Urinary bladder (tissue), 4 donors: ENCODE measurements around the gene ITGA4. TPM values are rescaled to one million over a fixed set of nuclear protein-coding genes. Genes with fewer than 3 reads are reported as not detected.

Experiments
- DNase-seq: peaks from one replicate; pipeline ENCODE4 v3.0.0-alpha.2; 2015; ENCODE audit errors: extremely low spot score
- H3K27ac ChIP-seq: one replicate; pipeline ENCODE4 v1.5.1; 2013; ENCODE audit warnings: low read depth, mild to moderate bottlenecking, moderate library complexity
- H3K36me3 ChIP-seq: one replicate; pipeline ENCODE4 v1.6.1; 2013; ENCODE audit warnings: mild to moderate bottlenecking, moderate library complexity; ENCODE audit not compliant: insufficient read depth
- H3K4me1 ChIP-seq: one replicate; pipeline ENCODE4 v1.6.1; 2013; ENCODE audit warnings: mild to moderate bottlenecking, moderate library complexity; ENCODE audit not compliant: insufficient read depth
- H3K4me3 ChIP-seq: one replicate; pipeline ENCODE4 v1.5.1; 2013; ENCODE audit warnings: low read depth, low read length
- WGBS: extraction: QIAGEN DNeasy Blood & Tissue Kit; methylation state at CpG from one replicate; pipeline ENCODE4 v1.1.7; 2013; 5-methylcytosine and 5-hydroxymethylcytosine counted together
- polyA plus RNA-seq: library from polyadenylated mRNA; stranded (reverse); fragments of 200-250 nt; gene quantifications from one replicate; pipeline ENCODE4 v1.2.3, GENCODE V29; 2013
- total RNA-seq: library from RNA; depleted of rRNA; stranded (reverse); fragments of >200 nt; gene quantifications from one replicate; pipeline ENCODE4 v1.2.3, GENCODE V29; 2014
- donor health status: healthy with polysubstance abuse.
- donor health status: healthy.

Gene ITGA4
- total and polyA plus RNA-seq, 2 donors, result 5.2 to 49.2 TPM

DNA sequence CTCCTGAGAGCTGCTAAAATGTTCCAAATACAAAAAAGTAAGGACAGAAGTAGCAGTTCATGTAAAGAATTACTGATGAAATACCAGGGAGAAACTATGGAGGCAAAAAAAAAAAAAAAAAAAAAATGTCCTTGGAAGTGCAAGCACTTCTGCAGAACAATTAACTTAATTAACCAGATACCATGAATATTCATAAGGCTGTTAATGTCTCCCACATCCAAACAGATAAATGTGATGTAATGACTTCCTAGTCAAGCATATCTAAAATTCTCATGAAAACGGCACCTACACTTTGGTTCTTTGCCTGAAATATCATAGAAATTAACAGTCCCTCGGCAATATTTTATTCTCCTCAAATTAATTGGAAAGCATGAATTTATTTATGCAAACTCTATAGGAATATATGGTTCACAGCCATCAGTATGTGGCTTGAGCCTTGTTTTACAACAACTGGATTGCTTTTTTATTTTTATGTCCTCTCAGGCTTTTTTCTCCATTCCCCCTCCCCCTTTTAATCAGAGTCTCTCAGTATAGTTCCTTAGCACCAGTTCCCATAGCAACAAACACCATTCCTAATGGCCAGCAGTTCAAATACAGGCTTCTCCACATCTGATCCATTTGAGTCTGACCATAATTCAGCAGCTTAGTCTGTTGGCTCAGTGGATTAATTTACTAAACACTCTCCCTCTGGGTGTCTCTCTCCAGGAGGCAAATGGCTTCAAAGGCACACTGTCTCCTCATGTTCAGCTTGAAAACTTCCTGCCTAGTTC is 97.1 kb downstream of the ITGA4 start:
- WGBS, result 74% methylated on average over 2 of the region's 2 CpGs
- Histone ChIP-seq H3K36me3 (no peaks in the 10 kb centered on the region), H3K4me1 (no peaks in the 10 kb centered on the region), H3K4me3 (no peak overlapping the region), H3K27ac (no peak overlapping the region)
- no peak for DNase-seq

GRCh38 chr2:181558371-181558770 is 101.2 kb downstream of the ITGA4 start:
- no peak for DNase-seq
- Histone ChIP-seq H3K27ac (no peak overlapping the region), H3K36me3 (no peaks in the 10 kb centered on the region), H3K4me3 (no peak overlapping the region), H3K4me1 (no peaks in the 10 kb centered on the region)
- WGBS, result 75% methylated on average over 2 of the region's 2 CpGs

- no peak for DNase-seq
- Histone ChIP-seq H3K4me1 (no peaks in the 10 kb centered on the region), H3K4me3 (no peak overlapping the region), H3K36me3 (no peaks in the 10 kb centered on the region), H3K27ac (no peak overlapping the region)
- 54% methylated on average over 1 of the region's 1 CpG for WGBS
These were observed 106.0 kb downstream of the ITGA4 start for GRCh38 chr2:181563101-181563692.

DNA sequence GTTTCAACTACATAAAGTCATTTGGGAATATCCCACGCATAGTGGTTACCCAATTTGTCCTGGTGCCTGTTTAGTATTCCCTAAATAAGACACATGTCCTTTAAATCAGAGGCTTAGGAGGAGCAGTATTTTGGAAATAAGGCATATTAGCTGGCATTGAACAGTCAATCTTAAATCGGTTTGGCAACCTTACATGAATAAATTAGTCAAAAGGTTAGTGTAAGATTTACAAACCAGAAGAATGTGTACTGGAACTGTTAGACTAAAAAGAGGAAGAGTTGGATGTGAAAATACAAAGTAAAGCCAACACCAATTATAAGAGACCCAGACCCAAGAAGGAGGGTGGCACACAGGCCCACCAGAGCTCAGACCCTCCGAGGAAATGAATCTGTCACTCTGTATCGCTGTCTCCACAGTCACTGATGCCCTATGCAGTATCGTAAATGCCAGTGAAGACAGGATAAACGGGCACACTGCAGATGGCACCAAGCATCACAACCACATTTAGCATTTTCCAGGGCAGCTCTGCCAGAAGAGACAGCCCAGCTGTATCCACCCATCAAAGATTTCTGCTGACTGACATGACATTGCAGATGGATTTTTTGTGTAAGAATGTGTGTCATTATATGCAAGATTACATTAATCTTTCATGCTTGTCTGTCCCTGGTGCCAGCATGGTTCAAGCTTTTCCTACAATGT is 109.3 kb downstream of the ITGA4 start:
- H3K27ac ChIP-seq, result no peak overlapping the region
- 79% methylated on average over 6 of the region's 6 CpGs for WGBS
- no peak for DNase-seq

DNA sequence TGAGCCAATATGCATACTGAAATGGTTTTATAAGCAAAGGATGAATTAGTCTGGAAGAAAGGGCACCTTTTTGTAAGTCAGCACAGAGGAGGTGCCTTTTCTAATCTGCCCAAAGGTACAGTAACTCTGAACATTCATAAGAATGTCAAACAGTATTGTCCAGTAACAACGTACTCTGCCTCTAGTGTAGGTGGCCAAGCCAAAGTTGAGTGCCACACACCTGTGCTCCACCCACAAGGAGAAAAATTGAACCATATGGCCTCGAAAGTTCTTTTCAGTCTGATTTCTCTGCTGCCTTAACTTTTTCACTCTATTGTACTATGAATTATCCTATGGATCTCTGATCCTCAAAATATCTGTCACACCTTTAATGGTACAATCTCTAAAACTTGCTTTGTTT is 112.9 kb downstream of the ITGA4 start:
- no peak for DNase-seq
- Histone ChIP-seq H3K36me3 (no peaks in the 10 kb centered on the region), H3K4me3 (no peak overlapping the region), H3K27ac (no peak overlapping the region), H3K4me1 (no peaks in the 10 kb centered on the region)
- 91% methylated on average over 2 of the region's 2 CpGs for WGBS

More for the DNA sequence above, 109.3 kb downstream of the ITGA4 start:
- no peaks in the 10 kb centered on the region for H3K4me1 ChIP-seq
- no peaks in the 10 kb centered on the region for H3K36me3 ChIP-seq
- H3K4me3 ChIP-seq, result no peak overlapping the region

DNA sequence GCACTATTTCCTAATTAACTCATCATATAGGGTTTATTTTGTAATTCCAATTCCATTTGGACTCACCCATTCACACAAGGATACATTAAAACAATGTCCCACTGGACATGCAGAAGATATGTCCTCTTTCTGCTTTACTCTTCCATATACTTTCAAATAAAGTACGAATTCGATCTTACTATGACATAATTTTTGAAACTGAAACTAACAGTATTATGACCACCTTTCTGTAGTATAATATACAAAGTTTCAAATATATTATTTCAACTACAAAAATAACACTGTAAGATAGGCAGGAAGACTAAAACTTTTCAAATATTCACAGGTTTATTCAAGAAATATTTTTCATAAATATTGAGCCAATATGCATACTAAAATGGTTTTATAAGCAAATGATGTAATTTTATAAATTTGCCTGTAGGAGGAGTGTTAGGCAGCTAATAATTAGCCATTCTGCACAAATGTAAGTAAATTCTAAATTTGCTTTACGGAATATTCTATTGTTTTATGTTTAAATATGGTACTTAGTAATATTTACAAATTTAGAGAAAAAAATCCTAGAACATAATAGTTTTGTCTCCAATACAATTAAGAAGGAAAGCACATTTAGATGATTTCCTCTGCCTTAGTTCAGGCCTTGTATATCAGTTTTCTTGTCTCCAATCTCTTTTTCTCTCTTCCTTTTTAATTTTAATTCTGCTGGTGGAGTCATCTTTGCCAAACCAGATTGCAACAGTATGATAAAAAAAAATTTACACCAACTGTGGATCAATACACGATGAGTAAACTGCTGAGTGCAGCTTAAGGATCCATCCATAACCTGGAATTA is 113.9 kb downstream of the ITGA4 start:
- 84% methylated on average over 4 of the region's 4 CpGs for WGBS
- Histone ChIP-seq H3K36me3 (no peaks in the 10 kb centered on the region), H3K27ac (no peak overlapping the region), H3K4me1 (no peaks in the 10 kb centered on the region), H3K4me3 (no peak overlapping the region)
- DNase-seq, result no peak

DNA sequence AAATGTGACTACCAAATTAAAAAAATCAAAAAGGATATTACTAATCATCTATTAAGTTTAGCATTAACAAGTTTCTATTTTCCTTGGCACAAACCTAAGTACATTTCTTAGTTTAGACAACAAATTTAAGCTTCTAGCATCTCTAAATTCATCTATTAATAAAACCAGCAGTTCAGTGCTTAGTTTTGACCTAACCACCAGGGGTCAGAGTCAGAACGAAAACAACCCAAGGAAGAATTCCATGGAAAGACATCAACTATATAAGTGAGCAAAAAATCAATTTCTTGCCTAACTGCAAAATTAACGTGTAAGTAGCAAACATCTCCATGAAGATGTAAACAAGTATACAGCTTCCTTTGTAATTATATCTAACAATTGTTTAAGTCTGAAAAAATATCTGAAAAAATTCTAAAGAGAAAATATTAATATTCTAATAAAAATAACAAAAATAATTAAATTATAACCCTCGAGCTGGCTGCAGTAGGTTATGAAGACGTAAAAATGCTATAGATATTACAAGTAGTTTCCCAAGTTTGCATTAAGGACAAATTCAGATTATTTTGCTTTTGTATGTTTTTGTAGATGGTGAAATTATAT is 116.1 kb downstream of the ITGA4 start:
- DNase-seq, result no peak
- no peaks in the 10 kb centered on the region for H3K36me3 ChIP-seq
- H3K4me1 ChIP-seq, result no peaks in the 10 kb centered on the region
- 44% methylated on average over 4 of the region's 4 CpGs for WGBS
- no peak overlapping the region for H3K27ac ChIP-seq
- no peak overlapping the region for H3K4me3 ChIP-seq

DNA sequence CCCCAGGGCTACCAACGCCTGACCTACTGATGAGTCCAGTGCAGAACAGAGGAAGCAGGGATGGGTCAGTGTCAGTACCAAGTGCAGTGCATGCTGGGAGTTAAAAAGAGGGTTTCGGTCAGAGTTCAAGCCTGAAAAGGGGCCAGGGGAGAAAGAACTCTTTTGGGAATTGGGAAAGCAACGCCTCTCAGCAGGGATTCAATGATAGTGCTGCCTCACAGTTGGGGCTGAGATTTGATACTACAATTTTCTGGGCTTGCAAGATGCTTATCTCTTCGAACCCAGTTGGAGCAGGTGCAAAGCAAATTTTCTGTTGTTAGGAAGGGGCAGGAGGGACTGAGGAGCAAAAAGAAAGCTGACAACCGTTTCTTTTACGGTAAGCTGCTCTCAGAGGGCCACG is 117.1 kb downstream of the ITGA4 start:
- H3K4me3 ChIP-seq, result no peak overlapping the region
- H3K27ac ChIP-seq, result no peak overlapping the region
- DNase-seq, result no peak
- H3K4me1 ChIP-seq, result no peaks in the 10 kb centered on the region
- H3K36me3 ChIP-seq, result no peaks in the 10 kb centered on the region
- WGBS, result 72% methylated on average over 7 of the region's 7 CpGs

DNA sequence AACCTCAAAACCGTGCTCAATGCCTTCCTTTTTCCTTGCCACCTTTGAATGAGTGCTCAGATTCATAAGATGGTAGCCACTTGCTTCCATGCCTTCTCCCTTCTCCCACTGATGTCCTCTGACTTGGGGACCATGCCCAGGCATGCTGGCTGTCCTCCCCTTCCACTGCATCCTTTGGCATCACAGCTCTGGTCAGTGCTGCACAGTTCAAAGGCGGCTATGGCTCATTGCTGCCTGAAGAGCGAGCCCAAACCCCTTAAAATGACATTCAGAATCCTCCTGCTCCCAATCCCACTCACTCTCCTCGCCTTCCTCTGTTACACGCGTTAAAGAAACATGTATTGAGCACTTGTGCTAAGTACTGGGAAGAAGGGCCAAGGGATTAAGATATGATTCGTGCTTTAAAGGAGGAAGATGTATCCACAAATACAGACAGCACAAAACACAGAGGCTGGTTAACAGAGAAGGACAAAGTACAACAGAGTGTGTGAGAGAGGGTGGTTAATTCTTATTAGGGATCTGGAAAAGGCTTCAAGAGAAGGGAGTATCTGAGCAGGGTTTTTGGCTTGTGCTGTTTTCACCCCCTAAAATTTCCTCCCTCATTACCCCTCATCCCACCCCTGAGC is 118.0 kb downstream of the ITGA4 start:
- Histone ChIP-seq H3K4me3 (no peak overlapping the region), H3K4me1 (no peaks in the 10 kb centered on the region), H3K27ac (no peak overlapping the region), H3K36me3 (no peaks in the 10 kb centered on the region)
- DNase-seq, result no peak
- WGBS, result 54% methylated on average over 7 of the region's 7 CpGs

- Histone ChIP-seq H3K36me3 (no peaks in the 10 kb centered on the region), H3K4me3 (no peak overlapping the region), H3K4me1 (no peaks in the 10 kb centered on the region), H3K27ac (no peak overlapping the region)
- 17% methylated on average over 2 of the region's 2 CpGs for WGBS
- DNase-seq, result no peak
These were observed 118.5 kb downstream of the ITGA4 start for GRCh38 chr2:181575650-181576025.

DNA sequence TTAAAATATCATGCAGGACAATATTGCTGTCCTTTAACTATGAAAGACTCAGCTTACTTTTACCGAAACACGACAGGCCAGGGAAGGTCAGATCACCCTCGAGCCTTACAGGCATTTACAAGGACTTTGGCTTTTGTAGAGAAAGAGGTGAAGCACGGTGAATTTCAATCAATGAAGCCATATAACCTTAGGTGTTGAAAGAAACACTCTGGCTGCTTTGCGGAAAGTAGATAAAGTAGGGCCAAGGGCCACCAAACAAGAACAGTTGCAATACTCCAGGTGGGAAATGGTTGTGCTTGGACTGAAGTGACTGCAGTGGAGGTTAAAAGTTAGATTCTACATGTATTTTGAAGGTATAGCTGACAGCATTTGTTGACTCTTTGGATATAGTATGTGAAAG is 119.2 kb downstream of the ITGA4 start:
- no peak for DNase-seq
- no peak overlapping the region for H3K27ac ChIP-seq
- no peak overlapping the region for H3K4me3 ChIP-seq
- H3K36me3 ChIP-seq, result no peaks in the 10 kb centered on the region
- 57% methylated on average over 5 of the region's 5 CpGs for WGBS
- H3K4me1 ChIP-seq, result no peaks in the 10 kb centered on the region

- Histone ChIP-seq H3K4me1 (no peaks in the 10 kb centered on the region), H3K4me3 (no peak overlapping the region), H3K36me3 (no peaks in the 10 kb centered on the region), H3K27ac (no peak overlapping the region)
- no peak for DNase-seq
- WGBS, result 60% methylated on average over 3 of the region's 3 CpGs
These were observed 121.6 kb downstream of the ITGA4 start for GRCh38 chr2:181578829-181579228.

DNA sequence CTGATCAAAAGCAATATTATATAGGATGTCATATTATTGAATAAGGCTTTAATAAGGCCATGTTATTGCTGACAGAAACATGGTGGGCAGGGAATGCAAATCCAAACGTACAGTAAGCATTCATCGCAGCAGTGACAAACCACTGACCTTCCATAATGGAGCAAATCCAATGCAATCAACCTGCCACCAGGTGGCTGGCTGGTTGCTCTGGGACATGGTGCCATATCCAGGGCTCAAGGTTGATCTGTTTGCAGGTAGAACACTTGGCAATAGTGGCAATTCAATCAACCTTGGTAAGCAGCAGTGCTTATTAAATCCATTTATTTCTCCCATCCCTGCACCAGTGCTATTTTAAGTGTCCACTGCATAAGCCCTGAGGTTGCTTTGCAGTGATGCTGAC is 124.3 kb downstream of the ITGA4 start:
- 71% methylated on average over 2 of the region's 2 CpGs for WGBS

More for the DNA sequence above, 124.3 kb downstream of the ITGA4 start:
- H3K36me3 ChIP-seq, result no peaks in the 10 kb centered on the region
- no peak overlapping the region for H3K4me3 ChIP-seq
- H3K27ac ChIP-seq, result no peak overlapping the region
- no peak for DNase-seq
- no peaks in the 10 kb centered on the region for H3K4me1 ChIP-seq
